ENCODE measurements around the gene RIN2.

RIN2 gene

DNA sequence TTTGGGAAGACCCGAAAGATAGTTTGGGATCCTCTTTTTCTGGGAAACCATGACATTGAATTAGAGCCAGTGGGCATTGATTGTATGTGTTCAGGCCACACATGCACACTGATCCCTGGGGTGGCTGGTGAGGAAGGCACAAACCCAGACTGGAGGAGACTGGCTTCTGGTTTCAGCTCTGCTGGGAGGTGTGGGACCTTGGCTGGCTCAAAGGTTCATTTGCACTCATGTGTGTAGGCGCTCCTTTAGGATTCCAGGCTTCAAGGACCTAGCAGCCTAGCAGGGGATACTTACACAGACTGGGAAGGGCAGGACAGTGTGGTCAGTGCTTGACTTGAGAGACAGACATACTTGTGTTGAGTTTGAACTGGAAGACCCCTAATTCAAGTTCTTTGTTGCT lies 7.2 kb downstream of the RIN2 start:
- H3K36me3 ChIP-seq (ENCODE audit: insufficient read depth, insufficient read length, low read length), result no peaks in the 10 kb centered on the region
- H3K4me3 ChIP-seq (ENCODE audit: insufficient read length, low read depth), result no peak overlapping the region
- TF ChIP-seq ZNF274 (IDR thresholded peaks at IDR 0.05; ENCODE audit: low read depth, low read length) (no peak), YY1 (IDR thresholded peaks at IDR 0.05; ENCODE audit: insufficient read depth, insufficient read length) (no peak), SUZ12 (IDR thresholded peaks at IDR 0.05; ENCODE audit: extremely low read depth, insufficient read depth, insufficient read length) (no peak)
- H3K4me1 ChIP-seq (ENCODE audit: insufficient read depth, insufficient read length), result no peaks in the 10 kb centered on the region
- no peak overlapping the region for H3K9ac ChIP-seq (ENCODE audit: insufficient read length, low read depth)
- DNase-seq (ENCODE audit: low read depth, low spot score), result no peak
- peaks cover 3% of the 10 kb centered on the region for H3K27me3 ChIP-seq (ENCODE audit: insufficient read depth, insufficient read length)
- no peaks in the 10 kb centered on the region for H3K9me3 ChIP-seq (ENCODE audit: insufficient read depth, low read length)

- H3K4me1 ChIP-seq (ENCODE audit: insufficient read depth, insufficient read length), result no peaks in the 10 kb centered on the region
- no peak for DNase-seq (ENCODE audit: low read depth, low spot score)
Observed at GRCh38 chr20:19765913-19766312, 7.9 kb downstream of the RIN2 start.

DNA sequence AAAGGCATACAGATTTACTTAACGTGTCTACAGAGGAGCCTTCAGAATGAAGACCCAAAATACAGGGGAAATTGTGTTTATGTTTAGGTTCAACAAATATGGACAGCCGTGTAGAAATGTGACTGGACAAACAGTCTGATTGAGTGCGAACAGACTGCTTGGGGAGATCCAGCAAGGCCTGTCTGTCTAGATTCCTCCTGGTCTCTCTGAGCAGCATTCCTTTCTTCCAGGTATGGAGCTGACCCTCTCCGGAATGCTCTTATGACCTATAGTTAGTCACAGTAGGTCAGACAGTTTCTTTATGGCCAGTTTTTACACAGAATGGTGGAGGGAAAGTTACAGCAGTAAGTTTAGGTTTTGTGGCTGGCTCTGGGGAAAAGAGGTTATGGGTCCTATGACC lies 9.0 kb downstream of the RIN2 start:
- Histone ChIP-seq H3K27me3 (ENCODE audit: insufficient read depth, insufficient read length) (no peaks in the 10 kb centered on the region), H3K4me1 (ENCODE audit: insufficient read depth, insufficient read length) (no peaks in the 10 kb centered on the region), H3K9ac (ENCODE audit: insufficient read length, low read depth) (no peak overlapping the region), H3K36me3 (ENCODE audit: insufficient read depth, insufficient read length, low read length) (no peaks in the 10 kb centered on the region), H3K4me3 (ENCODE audit: insufficient read length, low read depth) (no peak overlapping the region), H3K9me3 (ENCODE audit: insufficient read depth, low read length) (no peaks in the 10 kb centered on the region)
- no peak for TF ChIP-seq SUZ12 (IDR thresholded peaks at IDR 0.05; ENCODE audit: extremely low read depth, insufficient read depth, insufficient read length)
- TF ChIP-seq YY1 (IDR thresholded peaks at IDR 0.05; ENCODE audit: insufficient read depth, insufficient read length), result no peak
- no peak for TF ChIP-seq ZNF274 (IDR thresholded peaks at IDR 0.05; ENCODE audit: low read depth, low read length)
- DNase-seq (ENCODE audit: low read depth, low spot score), result no peak

More at GRCh38 chr20:19765913-19766312, 7.9 kb downstream of the RIN2 start:
- Histone ChIP-seq H3K36me3 (ENCODE audit: insufficient read depth, insufficient read length, low read length) (no peaks in the 10 kb centered on the region), H3K9me3 (ENCODE audit: insufficient read depth, low read length) (no peaks in the 10 kb centered on the region), H3K9ac (ENCODE audit: insufficient read length, low read depth) (no peak overlapping the region), H3K27me3 (ENCODE audit: insufficient read depth, insufficient read length) (no peaks in the 10 kb centered on the region), H3K4me3 (ENCODE audit: insufficient read length, low read depth) (no peak overlapping the region)
- no peak for TF ChIP-seq YY1 (IDR thresholded peaks at IDR 0.05; ENCODE audit: insufficient read depth, insufficient read length)
- no peak for TF ChIP-seq ZNF274 (IDR thresholded peaks at IDR 0.05; ENCODE audit: low read depth, low read length)
- no peak for TF ChIP-seq SUZ12 (IDR thresholded peaks at IDR 0.05; ENCODE audit: extremely low read depth, insufficient read depth, insufficient read length)

DNA sequence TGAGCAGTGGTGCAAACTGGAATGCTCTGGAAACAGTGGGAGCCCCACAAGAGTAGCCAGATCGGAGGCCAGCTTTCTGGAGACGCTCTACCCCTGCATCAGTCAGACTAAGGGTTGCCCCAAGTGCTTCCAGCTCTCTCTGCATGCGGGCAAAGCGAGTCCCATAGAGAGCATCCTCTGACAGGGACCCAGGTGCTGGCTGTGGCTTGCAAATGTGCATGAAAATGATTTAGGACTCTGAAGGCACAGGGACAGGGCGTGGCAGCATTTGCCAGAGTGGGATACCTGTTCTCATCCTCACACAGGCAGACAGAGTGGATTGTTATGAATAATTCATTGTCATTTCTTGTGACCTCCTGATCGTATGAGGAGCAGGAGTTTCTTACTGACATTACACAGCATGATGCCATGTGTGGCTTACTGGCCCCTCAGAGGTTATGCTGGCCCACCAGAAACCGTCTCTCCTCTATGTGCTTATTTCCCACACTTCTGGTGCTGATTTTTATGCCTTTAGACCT lies 10.3 kb downstream of the RIN2 start:
- no peak overlapping the region for H3K9ac ChIP-seq (ENCODE audit: insufficient read length, low read depth)
- H3K4me3 ChIP-seq (ENCODE audit: insufficient read length, low read depth), result no peak overlapping the region
- no peaks in the 10 kb centered on the region for H3K36me3 ChIP-seq (ENCODE audit: insufficient read depth, insufficient read length, low read length)
- no peaks in the 10 kb centered on the region for H3K27me3 ChIP-seq (ENCODE audit: insufficient read depth, insufficient read length)
- TF ChIP-seq ZNF274 (IDR thresholded peaks at IDR 0.05; ENCODE audit: low read depth, low read length) (no peak), SUZ12 (IDR thresholded peaks at IDR 0.05; ENCODE audit: extremely low read depth, insufficient read depth, insufficient read length) (no peak), YY1 (IDR thresholded peaks at IDR 0.05; ENCODE audit: insufficient read depth, insufficient read length) (no peak)
- H3K9me3 ChIP-seq (ENCODE audit: insufficient read depth, low read length), result no peaks in the 10 kb centered on the region
- no peak for DNase-seq (ENCODE audit: low read depth, low spot score)
- no peaks in the 10 kb centered on the region for H3K4me1 ChIP-seq (ENCODE audit: insufficient read depth, insufficient read length)

DNA sequence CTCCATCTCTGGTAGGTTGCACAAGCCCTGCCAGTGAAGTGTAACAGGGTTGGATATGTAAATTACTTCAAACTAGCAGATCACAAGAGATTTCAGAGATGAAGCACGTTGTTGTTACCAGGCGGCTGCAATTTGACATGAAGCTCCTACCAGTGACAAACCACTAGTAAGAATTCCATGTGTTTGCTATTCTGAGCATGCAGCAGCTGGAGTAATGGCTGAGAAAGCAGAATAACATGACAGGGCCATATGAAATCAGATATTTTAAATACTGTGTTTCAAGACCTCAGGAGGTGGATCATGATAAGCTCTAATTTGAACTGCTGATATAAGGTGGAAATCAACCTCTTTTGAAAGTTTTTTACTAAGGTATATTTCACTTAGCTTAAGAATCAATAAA lies 11.4 kb downstream of the RIN2 start:
- H3K36me3 ChIP-seq (ENCODE audit: insufficient read depth, insufficient read length, low read length), result no peaks in the 10 kb centered on the region
- H3K27me3 ChIP-seq (ENCODE audit: insufficient read depth, insufficient read length), result no peaks in the 10 kb centered on the region
- H3K4me1 ChIP-seq (ENCODE audit: insufficient read depth, insufficient read length), result no peaks in the 10 kb centered on the region
- no peak for DNase-seq (ENCODE audit: low read depth, low spot score)
- no peak overlapping the region for H3K4me3 ChIP-seq (ENCODE audit: insufficient read length, low read depth)
- no peaks in the 10 kb centered on the region for H3K9me3 ChIP-seq (ENCODE audit: insufficient read depth, low read length)
- no peak overlapping the region for H3K9ac ChIP-seq (ENCODE audit: insufficient read length, low read depth)
- TF ChIP-seq ZNF274 (IDR thresholded peaks at IDR 0.05; ENCODE audit: low read depth, low read length) (no peak), SUZ12 (IDR thresholded peaks at IDR 0.05; ENCODE audit: extremely low read depth, insufficient read depth, insufficient read length) (no peak), YY1 (IDR thresholded peaks at IDR 0.05; ENCODE audit: insufficient read depth, insufficient read length) (no peak)

- no peaks in the 10 kb centered on the region for H3K27me3 ChIP-seq (ENCODE audit: insufficient read depth, insufficient read length)
- no peak for TF ChIP-seq YY1 (IDR thresholded peaks at IDR 0.05; ENCODE audit: insufficient read depth, insufficient read length)
- no peak for DNase-seq (ENCODE audit: low read depth, low spot score)
- no peak overlapping the region for H3K9ac ChIP-seq (ENCODE audit: insufficient read length, low read depth)
- no peak overlapping the region for H3K4me3 ChIP-seq (ENCODE audit: insufficient read length, low read depth)
- no peaks in the 10 kb centered on the region for H3K4me1 ChIP-seq (ENCODE audit: insufficient read depth, insufficient read length)
- H3K9me3 ChIP-seq (ENCODE audit: insufficient read depth, low read length), result no peaks in the 10 kb centered on the region
- no peaks in the 10 kb centered on the region for H3K36me3 ChIP-seq (ENCODE audit: insufficient read depth, insufficient read length, low read length)
Observed at GRCh38 chr20:19770375-19770774, 12.3 kb downstream of the RIN2 start.

DNA sequence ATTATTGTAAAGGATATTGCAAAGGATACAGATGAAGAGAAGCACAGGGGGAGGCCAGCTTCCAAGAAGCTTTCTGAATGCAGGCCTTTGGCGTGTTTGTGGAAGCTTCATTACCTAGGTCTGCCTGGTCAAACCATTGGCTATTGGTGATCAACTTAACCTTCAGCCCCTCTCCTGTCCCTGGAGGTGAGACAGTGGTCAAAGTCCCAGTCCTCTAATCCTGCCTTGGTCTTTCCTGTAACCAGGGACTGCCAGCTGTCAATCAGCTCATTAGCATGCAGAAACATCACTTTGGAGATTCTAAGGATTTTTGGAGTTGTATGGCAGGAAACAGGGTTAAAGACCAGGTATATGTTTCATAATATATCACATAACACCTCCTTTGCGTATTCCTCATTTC lies 13.0 kb downstream of the RIN2 start:
- Histone ChIP-seq H3K4me3 (ENCODE audit: insufficient read length, low read depth) (no peak overlapping the region), H3K9ac (ENCODE audit: insufficient read length, low read depth) (no peak overlapping the region), H3K4me1 (ENCODE audit: insufficient read depth, insufficient read length) (no peaks in the 10 kb centered on the region), H3K36me3 (ENCODE audit: insufficient read depth, insufficient read length, low read length) (no peaks in the 10 kb centered on the region), H3K27me3 (ENCODE audit: insufficient read depth, insufficient read length) (no peaks in the 10 kb centered on the region), H3K9me3 (ENCODE audit: insufficient read depth, low read length) (no peaks in the 10 kb centered on the region)
- no peak for DNase-seq (ENCODE audit: low read depth, low spot score)
- TF ChIP-seq ZNF274 (IDR thresholded peaks at IDR 0.05; ENCODE audit: low read depth, low read length), result no peak

DNA sequence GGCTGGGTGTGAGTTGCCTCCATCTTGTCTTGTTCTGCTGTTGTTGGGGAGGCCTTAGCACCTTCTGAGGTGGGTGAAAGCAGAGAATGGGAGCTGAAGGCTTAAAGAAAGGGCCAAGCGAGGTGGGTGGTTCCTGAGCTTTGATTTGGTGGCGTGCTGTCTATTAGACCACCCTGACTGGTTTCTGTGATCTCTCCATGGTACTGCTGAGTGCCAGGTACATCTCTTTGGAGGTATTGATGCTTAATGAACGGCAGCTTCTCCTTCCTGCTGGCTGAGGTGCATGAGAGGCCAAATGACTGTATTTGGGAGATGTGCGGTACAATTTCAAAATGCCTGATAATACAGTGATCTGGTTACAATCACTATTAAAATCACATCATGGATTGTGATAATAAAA lies 15.4 kb downstream of the RIN2 start:
- H3K27me3 ChIP-seq (ENCODE audit: insufficient read depth, insufficient read length), result no peaks in the 10 kb centered on the region
- no peak for DNase-seq (ENCODE audit: low read depth, low spot score)
- H3K4me1 ChIP-seq (ENCODE audit: insufficient read depth, insufficient read length), result no peaks in the 10 kb centered on the region
- no peak overlapping the region for H3K4me3 ChIP-seq (ENCODE audit: insufficient read length, low read depth)
- no peaks in the 10 kb centered on the region for H3K36me3 ChIP-seq (ENCODE audit: insufficient read depth, insufficient read length, low read length)
- no peaks in the 10 kb centered on the region for H3K9me3 ChIP-seq (ENCODE audit: insufficient read depth, low read length)
- H3K9ac ChIP-seq (ENCODE audit: insufficient read length, low read depth), result no peak overlapping the region
- no peak for TF ChIP-seq SUZ12 (IDR thresholded peaks at IDR 0.05; ENCODE audit: extremely low read depth, insufficient read depth, insufficient read length)
